ENCODE data around the gene HMGB3.

GRCh38 chrX:151009582-151009981 is 26.4 kb downstream of the HMGB3 start:
- TF ChIP-seq CTCF (IDR thresholded peaks at IDR 0.05) (no peak), SIN3A (IDR thresholded peaks at IDR 0.05; ENCODE audit: borderline replicate concordance, insufficient read depth, low read depth, low read length) (no peak), TCF7L2 (IDR thresholded peaks at IDR 0.05; ENCODE audit: low read depth, low read length) (no peak)
